ENCODE data around the gene NCSTN. TPM values are rescaled to one million over a fixed set of nuclear protein-coding genes. Genes with fewer than 3 reads are reported as not detected.

NCSTN gene
- total RNA-seq, 4 donors from 2014 or later: 45.6 to 59.7 (median 52.1) TPM

DNA sequence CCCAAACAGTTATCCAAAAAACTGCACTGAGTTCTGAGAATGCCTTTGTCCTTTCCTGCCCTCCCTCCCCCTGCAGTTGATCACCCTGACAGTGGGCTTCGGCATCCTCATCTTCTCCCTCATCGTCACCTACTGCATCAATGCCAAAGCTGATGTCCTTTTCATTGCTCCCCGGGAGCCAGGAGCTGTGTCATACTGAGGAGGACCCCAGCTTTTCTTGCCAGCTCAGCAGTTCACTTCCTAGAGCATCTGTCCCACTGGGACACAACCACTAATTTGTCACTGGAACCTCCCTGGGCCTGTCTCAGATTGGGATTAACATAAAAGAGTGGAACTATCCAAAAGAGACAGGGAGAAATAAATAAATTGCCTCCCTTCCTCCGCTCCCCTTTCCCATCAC lies 14.9 kb downstream of the NCSTN start:
- DNase-seq (ENCODE audit: extremely low spot score): no peak
- H3K36me3 ChIP-seq: peaks cover 46 to 77% (median 67%) of the 10 kb centered on the region in 4 donors
- no peak overlapping the region for H3K27ac ChIP-seq (replicated peaks in 1 of 4)
- no peak overlapping the region for H3K4me3 ChIP-seq
- no peaks in the 10 kb centered on the region for H3K9me3 ChIP-seq
- no peaks in the 10 kb centered on the region for H3K4me1 ChIP-seq
- WGBS: 66% methylated on average over 4 of the region's 4 CpGs
- no peaks in the 10 kb centered on the region for H3K27me3 ChIP-seq
- TF ChIP-seq POLR2A (IDR thresholded peaks at IDR 0.05; ENCODE audit: low read depth) (no peak), POLR2AphosphoS5 (IDR thresholded peaks at IDR 0.05) (no peak), EP300 (IDR thresholded peaks at IDR 0.05) (no peak)
- TF ChIP-seq, protein P1, sequence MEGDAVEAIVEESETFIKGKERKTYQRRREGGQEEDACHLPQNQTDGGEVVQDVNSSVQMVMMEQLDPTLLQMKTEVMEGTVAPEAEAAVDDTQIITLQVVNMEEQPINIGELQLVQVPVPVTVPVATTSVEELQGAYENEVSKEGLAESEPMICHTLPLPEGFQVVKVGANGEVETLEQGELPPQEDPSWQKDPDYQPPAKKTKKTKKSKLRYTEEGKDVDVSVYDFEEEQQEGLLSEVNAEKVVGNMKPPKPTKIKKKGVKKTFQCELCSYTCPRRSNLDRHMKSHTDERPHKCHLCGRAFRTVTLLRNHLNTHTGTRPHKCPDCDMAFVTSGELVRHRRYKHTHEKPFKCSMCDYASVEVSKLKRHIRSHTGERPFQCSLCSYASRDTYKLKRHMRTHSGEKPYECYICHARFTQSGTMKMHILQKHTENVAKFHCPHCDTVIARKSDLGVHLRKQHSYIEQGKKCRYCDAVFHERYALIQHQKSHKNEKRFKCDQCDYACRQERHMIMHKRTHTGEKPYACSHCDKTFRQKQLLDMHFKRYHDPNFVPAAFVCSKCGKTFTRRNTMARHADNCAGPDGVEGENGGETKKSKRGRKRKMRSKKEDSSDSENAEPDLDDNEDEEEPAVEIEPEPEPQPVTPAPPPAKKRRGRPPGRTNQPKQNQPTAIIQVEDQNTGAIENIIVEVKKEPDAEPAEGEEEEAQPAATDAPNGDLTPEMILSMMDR (IDR thresholded peaks at IDR 0.05): no peak
- intact Hi-C loops (cut with DNase I): no loop called here

DNA sequence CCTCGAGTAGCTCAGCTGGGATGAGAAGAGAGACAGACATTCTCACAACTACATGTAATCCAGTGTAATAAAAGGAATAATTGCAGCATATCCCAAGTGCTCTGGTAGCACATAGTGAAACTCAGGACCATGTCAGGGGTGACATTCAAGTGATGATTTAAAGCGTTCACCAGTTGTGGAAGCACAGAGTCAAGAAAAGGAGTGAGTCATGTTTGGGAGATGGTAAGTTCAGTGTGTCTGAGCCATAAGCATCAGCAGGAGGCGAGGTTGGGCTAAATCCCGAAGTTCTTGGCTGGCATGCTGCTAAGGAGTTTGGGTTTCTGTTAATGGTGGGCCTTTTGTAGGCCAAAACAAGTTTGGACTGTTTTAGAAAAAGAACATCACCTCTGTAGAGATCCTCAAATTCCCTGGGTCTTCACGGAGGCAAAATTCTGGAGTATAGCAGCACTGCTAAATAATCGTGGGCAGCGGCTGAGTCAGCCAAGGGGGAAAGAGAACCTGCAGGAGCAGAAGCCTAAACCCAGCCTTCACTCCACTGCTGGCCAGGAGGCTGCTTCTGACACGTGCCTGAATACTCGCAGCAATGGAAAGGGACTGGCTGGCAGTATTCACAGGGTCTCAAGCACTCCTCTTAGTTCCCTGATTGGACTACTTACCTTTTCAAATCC lies 16.5 kb downstream of the NCSTN start:
- Histone ChIP-seq H3K9me3 (no peaks in the 10 kb centered on the region), H3K4me1 (no peaks in the 10 kb centered on the region), H3K27me3 (no peaks in the 10 kb centered on the region), H3K27ac (replicated peaks in 1 of 4) (no peak overlapping the region), H3K36me3 (peaks cover 31 to 61% (median 51%) of the 10 kb centered on the region in 4 donors), H3K4me3 (no peak overlapping the region)
- WGBS: 86% methylated on average over 7 of the region's 9 CpGs
- DNase-seq (ENCODE audit: extremely low spot score): no peak
- TF ChIP-seq EP300 (IDR thresholded peaks at IDR 0.05) (no peak), POLR2AphosphoS5 (IDR thresholded peaks at IDR 0.05) (no peak), POLR2A (IDR thresholded peaks at IDR 0.05; ENCODE audit: low read depth) (no peak)
- TF ChIP-seq, protein P1 (IDR thresholded peaks at IDR 0.05): no peak
- intact Hi-C loops (cut with DNase I): no loop called here

DNA sequence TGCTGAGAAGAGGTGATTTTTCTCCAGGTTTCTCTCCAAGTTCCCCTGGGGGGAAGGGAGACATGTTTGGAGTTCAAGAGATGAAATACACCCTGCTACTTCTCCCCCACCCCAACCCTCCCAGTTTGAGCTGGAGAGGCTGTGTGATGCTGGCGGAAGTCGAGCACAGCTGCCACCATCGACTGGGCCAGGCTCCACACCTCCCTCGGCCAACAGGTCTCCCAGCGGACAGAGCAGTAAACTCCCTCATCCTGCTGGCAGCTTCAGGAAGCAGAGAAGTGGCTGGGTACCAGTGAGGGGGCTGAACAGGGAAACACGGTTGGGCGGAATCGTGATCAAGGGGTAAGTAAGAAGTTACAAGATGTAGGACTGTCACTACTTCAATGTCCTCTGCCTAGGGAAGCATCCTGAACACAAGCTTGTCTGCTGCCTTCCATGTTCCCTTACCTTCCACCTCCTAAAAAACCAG lies 17.1 kb downstream of the NCSTN start:
- Histone ChIP-seq H3K36me3 (peaks cover 25 to 55% (median 45%) of the 10 kb centered on the region in 4 donors), H3K27ac (replicated peaks in 1 of 4) (no peak overlapping the region), H3K9me3 (no peaks in the 10 kb centered on the region), H3K4me3 (no peak overlapping the region), H3K4me1 (no peaks in the 10 kb centered on the region), H3K27me3 (no peaks in the 10 kb centered on the region)
- TF ChIP-seq, protein P1 (IDR thresholded peaks at IDR 0.05): no peak
- TF ChIP-seq POLR2AphosphoS5 (IDR thresholded peaks at IDR 0.05) (no peak), EP300 (IDR thresholded peaks at IDR 0.05) (no peak), POLR2A (IDR thresholded peaks at IDR 0.05; ENCODE audit: low read depth) (no peak)
- WGBS: 89% methylated on average over 8 of the region's 8 CpGs
- DNase-seq (ENCODE audit: extremely low spot score): no peak
- intact Hi-C loops (cut with DNase I): no loop called here

DNA sequence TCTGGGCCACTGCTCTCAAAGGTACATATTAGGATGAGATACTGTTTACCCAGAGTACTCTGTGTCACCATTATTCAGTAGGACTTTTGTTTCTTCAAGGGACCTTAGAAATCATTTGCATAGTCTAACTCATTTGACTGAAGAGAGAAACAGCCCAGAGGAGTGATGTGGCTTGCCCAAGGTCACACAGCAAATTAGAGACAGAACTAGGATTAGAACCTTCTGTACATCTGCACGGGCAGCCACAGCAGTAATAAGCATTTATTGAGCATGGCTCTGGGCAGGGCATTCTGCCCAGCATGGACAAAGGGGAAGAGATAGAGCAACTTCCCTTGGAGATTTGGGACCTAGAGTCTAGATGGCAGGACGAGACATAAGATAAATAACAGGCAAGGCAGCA lies 18.0 kb downstream of the NCSTN start:
- no peak for DNase-seq (ENCODE audit: extremely low spot score)
- Histone ChIP-seq H3K36me3 (peaks cover 16 to 46% (median 36%) of the 10 kb centered on the region in 4 donors), H3K27ac (replicated peaks in 1 of 4) (no peak overlapping the region), H3K9me3 (no peaks in the 10 kb centered on the region), H3K27me3 (no peaks in the 10 kb centered on the region), H3K4me3 (no peak overlapping the region), H3K4me1 (no peaks in the 10 kb centered on the region)
- 92% methylated on average over 2 of the region's 2 CpGs for WGBS
- no peak for TF ChIP-seq POLR2A (IDR thresholded peaks at IDR 0.05; ENCODE audit: low read depth)
- TF ChIP-seq POLR2AphosphoS5 (IDR thresholded peaks at IDR 0.05): no peak
- no peak for TF ChIP-seq EP300 (IDR thresholded peaks at IDR 0.05)
- TF ChIP-seq, protein P1 (IDR thresholded peaks at IDR 0.05): no peak
- intact Hi-C loops (cut with DNase I): no loop called here

DNA sequence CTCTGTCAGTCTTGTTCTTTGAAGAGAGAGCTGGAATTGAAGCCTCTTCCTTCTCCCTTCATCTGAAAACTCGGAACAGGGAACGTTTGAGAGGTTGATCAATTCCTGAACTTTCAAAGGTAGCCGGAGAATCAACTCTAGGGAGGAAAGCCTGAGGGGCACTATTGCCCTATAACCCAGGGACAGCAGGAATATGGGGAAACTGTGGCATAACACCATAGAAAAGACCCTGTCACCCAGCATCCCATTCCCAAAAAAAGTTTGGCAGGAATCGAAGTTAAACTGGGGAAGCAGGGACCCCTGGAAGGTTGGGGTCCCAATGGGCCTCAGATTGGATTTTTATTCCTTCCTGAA lies 18.6 kb downstream of the NCSTN start:
- no peaks in the 10 kb centered on the region for H3K4me1 ChIP-seq
- H3K27ac ChIP-seq (replicated peaks in 1 of 4): no peak overlapping the region
- DNase-seq (ENCODE audit: extremely low spot score): peak; percentile 39
- H3K4me3 ChIP-seq: no peak overlapping the region
- no peak for TF ChIP-seq EP300 (IDR thresholded peaks at IDR 0.05)
- TF ChIP-seq, protein P1 (IDR thresholded peaks at IDR 0.05): no peak
- no peaks in the 10 kb centered on the region for H3K9me3 ChIP-seq
- WGBS: 88% methylated on average over 4 of the region's 4 CpGs
- intact Hi-C loops (cut with DNase I): no loop called here
- H3K27me3 ChIP-seq: no peaks in the 10 kb centered on the region
- H3K36me3 ChIP-seq: peaks cover 10 to 40% (median 30%) of the 10 kb centered on the region in 4 donors

Data from esophagus muscularis mucosa (tissue), 4 donors.